ENCODE data around the gene SFPQ.

The SFPQ gene

GRCh38 chr1:35188578-35189392 is 4.2 kb downstream of the SFPQ start:
- FAIRE-seq (no peak), DNase-seq (ENCODE audit: insufficient read length, low spot score) (no peak)

GRCh38 chr1:35187816-35188342 is 5.1 kb downstream of the SFPQ start:
- no peak for DNase-seq (ENCODE audit: insufficient read length, low spot score)
- no peak for FAIRE-seq

GRCh38 chr1:35186239-35186638 is 6.7 kb downstream of the SFPQ start:
- FAIRE-seq (no peak), DNase-seq (ENCODE audit: insufficient read length, low spot score) (no peak)

GRCh38 chr1:35185200-35185599 is 7.7 kb downstream of the SFPQ start:
- DNase-seq (ENCODE audit: insufficient read length, low spot score) (no peak), FAIRE-seq (no peak)

- DNase-seq (ENCODE audit: insufficient read length, low spot score) (no peak), FAIRE-seq (no peak)
Measured at GRCh38 chr1:35184495-35185199, 8.3 kb downstream of the SFPQ start.

- no peak for DNase-seq (ENCODE audit: insufficient read length, low spot score)
- no peak for FAIRE-seq
Measured at GRCh38 chr1:35181790-35182455, 11.0 kb downstream of the SFPQ start.

GRCh38 chr1:35180776-35181374 is 12.1 kb downstream of the SFPQ start:
- DNase-seq (ENCODE audit: insufficient read length, low spot score), result no peak
- FAIRE-seq, result no peak

GRCh38 chr1:35179908-35180307 is 13.0 kb downstream of the SFPQ start:
- DNase-seq (ENCODE audit: insufficient read length, low spot score) (no peak), FAIRE-seq (no peak)

GRCh38 chr1:35178874-35179380 is 14.0 kb downstream of the SFPQ start:
- no peak for FAIRE-seq
- DNase-seq (ENCODE audit: insufficient read length, low spot score), result no peak

GRCh38 chr1:35178295-35178695 is 14.7 kb downstream of the SFPQ start:
- FAIRE-seq (no peak), DNase-seq (ENCODE audit: insufficient read length, low spot score) (no peak)

GRCh38 chr1:35177237-35177786 is 15.6 kb downstream of the SFPQ start:
- DNase-seq (ENCODE audit: insufficient read length, low spot score), result no peak
- FAIRE-seq, result no peak

- DNase-seq (ENCODE audit: insufficient read length, low spot score) (no peak), FAIRE-seq (no peak)
Measured at GRCh38 chr1:35175602-35176001, 17.3 kb downstream of the SFPQ start.

- FAIRE-seq (no peak), DNase-seq (ENCODE audit: insufficient read length, low spot score) (no peak)
Measured at GRCh38 chr1:35175098-35175576, 17.8 kb downstream of the SFPQ start.

GRCh38 chr1:35173909-35174540 is 18.9 kb downstream of the SFPQ start:
- peak; percentile 53 for FAIRE-seq
- no peak for DNase-seq (ENCODE audit: insufficient read length, low spot score)

GRCh38 chr1:35173491-35173890 is 19.5 kb downstream of the SFPQ start:
- FAIRE-seq, result no peak

GRCh38 chr1:35172022-35172421 is 20.9 kb downstream of the SFPQ start:
- FAIRE-seq (peak; percentile 18), DNase-seq (ENCODE audit: insufficient read length, low spot score) (no peak)

More at GRCh38 chr1:35173491-35173890, 19.5 kb downstream of the SFPQ start:
- DNase-seq (ENCODE audit: insufficient read length, low spot score), result no peak

- DNase-seq (ENCODE audit: insufficient read length, low spot score), result no peak
- no peak for FAIRE-seq
Measured at GRCh38 chr1:35171579-35171978, 21.4 kb downstream of the SFPQ start.

GRCh38 chr1:35164893-35165292 is 28.1 kb downstream of the SFPQ start:
- FAIRE-seq (no peak), DNase-seq (ENCODE audit: insufficient read length, low spot score) (no peak)

- FAIRE-seq (no peak), DNase-seq (ENCODE audit: insufficient read length, low spot score) (no peak)
Measured at GRCh38 chr1:35151220-35151619, 41.7 kb downstream of the SFPQ start.
